GM23338 (cell line): ENCODE measurements around the gene MEMO1. TPM values are rescaled to one million over a fixed set of nuclear protein-coding genes. Genes with fewer than 3 reads are reported as not detected.
A peak's percentile ranks its signal among the peaks of the same experiment; 100 is the strongest.

Experiments used
- ATAC-seq: fragments of 200-7000 bp; cut with Tn5 transposase; 3 replicates; pipeline ENCODE4 v1.9.1; 2020
- DNase-seq: peaks from one replicate; pipeline ENCODE4 v3.0.0-alpha.2; 2015; ENCODE audit warnings: low spot score
- H2AFZ ChIP-seq: fragments of 200-600 bp; sonication (generic); 2 replicates; pipeline ENCODE4 v1.8.0; 2016; ENCODE audit warnings: antibody characterized with exemption, mild to moderate bottlenecking, moderate library complexity
- H3F3A ChIP-seq: fragments of 200-600 bp; sonication (generic); replicated peaks from 2 replicates; pipeline ENCODE4 v1.8.0; 2017; ENCODE audit warnings: antibody characterized with exemption, mixed run types, low read depth
- H3K27ac ChIP-seq: fragments of 200-600 bp; sonication (generic); 2 replicates; pipeline ENCODE4 v1.6.1; 2016; ENCODE audit warnings: low read depth
- H3K27me3 ChIP-seq: fragments of 200-600 bp; sonication (generic); 2 replicates; pipeline ENCODE4 v1.8.0; 2016; ENCODE audit warnings: mild to moderate bottlenecking, mixed run types, moderate library complexity; ENCODE audit not compliant: insufficient read depth
- H3K36me3 ChIP-seq: fragments of 200-600 bp; sonication (generic); 2 replicates; pipeline ENCODE4 v1.8.0; 2016; ENCODE audit warnings: mild to moderate bottlenecking; ENCODE audit not compliant: insufficient read depth
- H3K4me1 ChIP-seq: fragments of 200-600 bp; sonication (generic); 2 replicates; pipeline ENCODE4 v1.8.0; 2016; ENCODE audit warnings: mild to moderate bottlenecking, moderate library complexity; ENCODE audit not compliant: insufficient read depth
- H3K4me2 ChIP-seq: fragments of 200-600 bp; sonication (generic); 2 replicates; pipeline ENCODE4 v1.7.1; 2017; ENCODE audit warnings: mixed run types
- H3K4me3 ChIP-seq: fragments of 200-600 bp; sonication (generic); 2 replicates; pipeline ENCODE4 v1.6.1; 2016; ENCODE audit warnings: mixed run types
- H3K79me2 ChIP-seq: fragments of 200-600 bp; sonication (generic); replicated peaks from 2 replicates; pipeline ENCODE4 v1.8.0; 2017; ENCODE audit warnings: mild to moderate bottlenecking; ENCODE audit not compliant: insufficient read depth
- H3K9me2 ChIP-seq: fragments of 200-600 bp; sonication (generic); 2 replicates; pipeline ENCODE4 v1.8.0; 2017; ENCODE audit not compliant: insufficient read depth
- H4K20me1 ChIP-seq: fragments of 200-600 bp; sonication (generic); replicated peaks from 2 replicates; pipeline ENCODE4 v1.8.0; 2017; ENCODE audit warnings: mild to moderate bottlenecking; ENCODE audit not compliant: insufficient read depth
- H3K27ac Mint-ChIP-seq: 2 replicates; pipeline ENCODE4 v1.8.0; 2020; ENCODE audit warnings: inconsistent platforms, mild to moderate bottlenecking, moderate library complexity, mixed read lengths
- H3K27me3 Mint-ChIP-seq: 3 replicates; pipeline ENCODE4 v1.8.0; 2022; ENCODE audit warnings: low read depth, mild to moderate bottlenecking, moderate library complexity, mixed read lengths, inconsistent platforms; ENCODE audit not compliant: insufficient read depth, poor library complexity
- H3K36me3 Mint-ChIP-seq: 3 replicates; pipeline ENCODE4 v1.8.0; 2021; ENCODE audit warnings: low read depth, mild to moderate bottlenecking, inconsistent platforms, moderate library complexity, mixed read lengths
- H3K4me1 Mint-ChIP-seq: 3 replicates; pipeline ENCODE4 v1.8.0; 2020; ENCODE audit warnings: mild to moderate bottlenecking, inconsistent platforms, mixed read lengths
- H3K4me3 Mint-ChIP-seq: 3 replicates; pipeline ENCODE4 v1.8.0; 2021; ENCODE audit warnings: moderate library complexity, mild to moderate bottlenecking, inconsistent platforms, mixed read lengths
- H3K9me3 Mint-ChIP-seq: 3 replicates; pipeline ENCODE4 v1.8.0; 2020; ENCODE audit warnings: moderate library complexity, mild to moderate bottlenecking, inconsistent platforms, mixed read lengths
- CREB1 ChIP-seq: fragments of 250-450 bp; sonication (Bioruptor Pico); IDR thresholded peaks from 2 replicates; pipeline ENCODE4 v1.5.0; 2020; ENCODE audit warnings: low read depth, mild to moderate bottlenecking, moderate library complexity
- EZH2 ChIP-seq: fragments of 200-600 bp; sonication (generic); IDR thresholded peaks from one replicate; pipeline ENCODE4 v1.8.0; 2017; ENCODE audit warnings: antibody characterized with exemption, mild to moderate bottlenecking, low read depth; ENCODE audit not compliant: unreplicated experiment
- JUNB ChIP-seq: IDR thresholded peaks from one replicate; pipeline ENCODE4 v1.6.1; 2016; ENCODE audit warnings: antibody characterized with exemption; ENCODE audit not compliant: unreplicated experiment
- POLR2AphosphoS5 ChIP-seq: IDR thresholded peaks from 2 replicates; pipeline ENCODE4 v1.6.1; 2016; ENCODE audit warnings: antibody characterized with exemption, low read depth
- long read RNA-seq: library from polyadenylated mRNA; unstranded; transcript quantifications from one replicate; pipeline ENCODE4 v2.0.0, GENCODE V29; 2020; ENCODE audit not compliant: unreplicated experiment
- polyA plus RNA-seq: library from polyadenylated mRNA; unstranded; fragments of >200 nt; fragmentation: Nextera tagmentation; extraction: Ambion mirVana; gene quantifications from 2 replicates; pipeline ENCODE4 v1.2.1, GENCODE V29; 2016
- total RNA-seq: library from RNA; depleted of rRNA; stranded (reverse); fragments of >200 nt; shearing (Covaris generic); gene quantifications from 2 replicates; pipeline ENCODE4 v1.2.3, GENCODE V29; 2014; rRNA removed
- TF ChIP-seq, protein P1 (sequence below): IDR thresholded peaks from 2 replicates; pipeline ENCODE4 v1.6.1; 2016; ENCODE audit warnings: antibody characterized with exemption

Gene MEMO1
- total RNA-seq (37.3 and 39.1 TPM in 2 replicates), polyA plus RNA-seq (67.0 and 72.4 TPM in 2 replicates)
- long read RNA-seq, full-length matches to known transcripts = 20 of 30 reads
- long read RNA-seq, partial matches to known transcripts = 2 of 30 reads
- long read RNA-seq, other reads (novel, unspliced or antisense) = 8 of 30 reads

DNA sequence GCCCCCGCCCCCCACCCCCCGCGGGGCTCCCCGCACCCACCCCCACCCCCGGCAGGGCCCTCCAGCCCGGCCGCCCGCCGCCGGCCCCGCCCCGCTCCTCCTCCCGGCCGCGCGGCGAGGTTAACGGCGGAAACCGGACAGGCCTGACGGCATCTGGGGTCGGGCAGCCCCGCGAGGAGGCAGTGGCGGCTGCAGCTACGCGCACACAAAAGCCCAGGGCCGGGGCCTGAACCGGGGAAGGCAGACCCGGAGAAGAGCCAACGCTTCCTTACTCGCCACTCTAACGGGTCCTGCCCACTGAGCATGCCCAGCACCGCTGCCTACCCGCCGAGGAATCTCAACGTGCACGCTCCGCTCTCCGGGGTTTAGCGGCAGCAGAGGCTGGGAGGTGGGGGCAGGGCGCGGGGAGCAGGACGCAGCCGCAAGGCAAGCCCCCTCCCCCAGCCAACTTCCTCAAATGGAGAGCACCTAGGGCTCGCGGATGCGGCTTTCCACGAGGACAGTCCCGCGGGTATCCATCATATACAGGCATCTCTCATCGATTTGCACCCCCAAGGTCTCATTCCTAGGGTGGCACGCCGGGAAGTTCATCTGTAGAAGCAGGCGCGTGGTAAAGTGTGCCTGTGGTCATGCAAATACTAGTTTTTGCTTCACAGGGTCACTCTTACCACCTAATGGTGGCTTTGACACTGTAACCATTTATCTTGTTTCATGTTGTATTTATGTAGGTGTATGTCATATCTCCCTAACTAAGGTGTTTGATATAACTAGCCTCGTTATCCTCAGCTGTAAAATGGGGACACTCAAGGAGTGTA is at the start of gene MEMO1:
Gene MEMO1 (minus strand): TSS at position 339 of the 815 bp plus-strand sequence. CDS start 761 bp downstream, outside the sequence.
- Histone ChIP-seq H3F3A (no peaks in the 10 kb centered on the region), H3K79me2 (peaks cover 37% of the 10 kb centered on the region), H3K4me1 (peaks cover 10% of the 10 kb centered on the region), H3K9me2 (no peaks in the 10 kb centered on the region), H3K27me3 (no peaks in the 10 kb centered on the region), H4K20me1 (peaks cover 24% of the 10 kb centered on the region), H3K4me3 (peak within 1 kb of the TSS; percentile 93), H3K4me2 (peak within 1 kb of the TSS; percentile 82), H3K36me3 (no peaks in the 10 kb centered on the region), H2AFZ (no peak within 1 kb of the TSS), H3K27ac (peak within 1 kb of the TSS; percentile 98)
- ATAC-seq (peak; percentile 78), DNase-seq (peak; percentile 97)
- peaks cover 33% of the 10 kb centered on the region for H3K4me1 Mint-ChIP-seq
- peaks cover 23% of the 10 kb centered on the region for H3K36me3 Mint-ChIP-seq
- no peaks in the 10 kb centered on the region for H3K9me3 Mint-ChIP-seq
- TF ChIP-seq POLR2AphosphoS5 (peak; percentile 94), EZH2 (no peak), CREB1 (CRISPR knock-in tag) (peak; percentile 69)
- TF ChIP-seq, protein P1, sequence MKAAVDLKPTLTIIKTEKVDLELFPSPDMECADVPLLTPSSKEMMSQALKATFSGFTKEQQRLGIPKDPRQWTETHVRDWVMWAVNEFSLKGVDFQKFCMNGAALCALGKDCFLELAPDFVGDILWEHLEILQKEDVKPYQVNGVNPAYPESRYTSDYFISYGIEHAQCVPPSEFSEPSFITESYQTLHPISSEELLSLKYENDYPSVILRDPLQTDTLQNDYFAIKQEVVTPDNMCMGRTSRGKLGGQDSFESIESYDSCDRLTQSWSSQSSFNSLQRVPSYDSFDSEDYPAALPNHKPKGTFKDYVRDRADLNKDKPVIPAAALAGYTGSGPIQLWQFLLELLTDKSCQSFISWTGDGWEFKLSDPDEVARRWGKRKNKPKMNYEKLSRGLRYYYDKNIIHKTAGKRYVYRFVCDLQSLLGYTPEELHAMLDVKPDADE = peak; percentile 74
- H3K27ac Mint-ChIP-seq = peak within 1 kb of the TSS; percentile 98
- peaks cover 4% of the 10 kb centered on the region for H3K27me3 Mint-ChIP-seq
- peak within 1 kb of the TSS; percentile 94 for H3K4me3 Mint-ChIP-seq

DNA sequence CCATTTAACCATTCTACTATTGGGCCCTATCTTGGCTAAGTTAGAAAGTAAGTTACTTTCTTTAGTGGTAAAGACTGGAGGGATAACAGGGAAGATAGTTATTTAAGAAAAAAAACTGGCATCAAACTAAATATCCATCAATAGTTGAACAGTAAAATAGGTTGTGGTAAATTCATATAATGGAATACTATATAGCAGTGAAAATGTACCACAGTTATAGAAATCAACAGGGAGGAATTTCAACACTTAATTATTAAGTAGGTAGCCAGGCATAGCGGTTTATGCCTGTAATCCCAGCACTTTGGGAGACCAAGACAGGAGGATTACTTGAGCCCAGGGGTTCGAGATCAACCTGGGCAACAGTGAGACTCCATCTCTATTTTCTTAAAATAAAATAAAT is 49.5 kb upstream of the MEMO1 start:
- H3K9me2 ChIP-seq = no peaks in the 10 kb centered on the region
- H3K27ac ChIP-seq = no peak overlapping the region
- H3K4me3 Mint-ChIP-seq = no peak overlapping the region
- no peaks in the 10 kb centered on the region for H3K36me3 Mint-ChIP-seq
- no peaks in the 10 kb centered on the region for H3K36me3 ChIP-seq
- no peak overlapping the region for H2AFZ ChIP-seq
- no peaks in the 10 kb centered on the region; the same call in 1 of the 2 replicates for H3F3A ChIP-seq
- TF ChIP-seq, protein P1 = no peak
- TF ChIP-seq JUNB = no peak
- no peaks in the 10 kb centered on the region for H4K20me1 ChIP-seq
- H3K79me2 ChIP-seq = peaks cover 10% of the 10 kb centered on the region
- no peak overlapping the region for H3K4me3 ChIP-seq
- H3K27me3 Mint-ChIP-seq = peaks cover 4% of the 10 kb centered on the region
- ATAC-seq (no peak), DNase-seq (no peak)
- no peaks in the 10 kb centered on the region for H3K27me3 ChIP-seq
- H3K4me1 ChIP-seq = peaks cover 8% of the 10 kb centered on the region; the same call in 1 of the 2 replicates
- no peak overlapping the region for H3K4me2 ChIP-seq
- peaks cover 13% of the 10 kb centered on the region for H3K4me1 Mint-ChIP-seq
- H3K9me3 Mint-ChIP-seq = peaks cover 4% of the 10 kb centered on the region; the same call in 1 of the 3 replicates
- no peak overlapping the region for H3K27ac Mint-ChIP-seq
